Neural crest cell (in vitro differentiated cells): ENCODE results near the gene IRF1. TPM values are rescaled to one million over a fixed set of nuclear protein-coding genes. Genes with fewer than 3 reads are reported as not detected.
A peak's percentile ranks its signal among the peaks of the same experiment; 100 is the strongest.

ENCODE experiments used
- DNase-seq: peaks from one replicate; pipeline ENCODE4 v3.0.0; 2021; ENCODE audit warnings: low read depth, mixed read lengths, low spot score
- H3K27ac Mint-ChIP-seq: one replicate; pipeline ENCODE4 v1.8.0; 2021; ENCODE audit warnings: mild to moderate bottlenecking, mixed read lengths; ENCODE audit not compliant: unreplicated experiment
- H3K27me3 Mint-ChIP-seq: 2 replicates; pipeline ENCODE4 v1.8.0; 2021; ENCODE audit warnings: low read depth, mild to moderate bottlenecking, mixed read lengths
- H3K36me3 Mint-ChIP-seq: 2 replicates; pipeline ENCODE4 v1.8.0; 2021; ENCODE audit warnings: low read depth, mild to moderate bottlenecking, mixed read lengths
- H3K4me1 Mint-ChIP-seq: 2 replicates; pipeline ENCODE4 v1.8.0; 2021; ENCODE audit warnings: mixed read lengths
- H3K4me3 Mint-ChIP-seq: one replicate; pipeline ENCODE4 v1.8.0; 2021; ENCODE audit warnings: mild to moderate bottlenecking, mixed read lengths
- H3K9me3 Mint-ChIP-seq: 2 replicates; pipeline ENCODE4 v1.8.0; 2021; ENCODE audit warnings: mixed read lengths
- CTCF ChIP-seq: fragments of 200-600 bp; sonication (generic); conservative IDR thresholded peaks from 2 replicates; pipeline ENCODE4 v1.5.0; 2021; ENCODE audit warnings: antibody characterized with exemption, mild to moderate bottlenecking
- total RNA-seq: library from RNA; stranded (reverse); gene quantifications from 2 replicates; pipeline ENCODE4 v1.2.1, GENCODE V29; 2021

IRF1 gene
- total RNA-seq, 1 donor from 2014 or later: 4.5 TPM

GRCh38 chr5:132495667-132496190 is 5.2 kb upstream of the IRF1 start:
- no peak for TF ChIP-seq CTCF
- DNase-seq: peak; percentile 31
- Mint-ChIP-seq H3K4me1 (peaks cover 14% of the 10 kb centered on the region), H3K36me3 (no peaks in the 10 kb centered on the region), H3K27ac (no peak overlapping the region), H3K4me3 (peak overlapping the region; percentile 87), H3K27me3 (peaks cover 44% of the 10 kb centered on the region), H3K9me3 (no peaks in the 10 kb centered on the region)

GRCh38 chr5:132493821-132494220 is 3.2 kb upstream of the IRF1 start:
- peaks cover 10% of the 10 kb centered on the region for H3K4me1 Mint-ChIP-seq
- H3K4me3 Mint-ChIP-seq: peak overlapping the region; percentile 87
- H3K36me3 Mint-ChIP-seq: no peaks in the 10 kb centered on the region
- H3K9me3 Mint-ChIP-seq: no peaks in the 10 kb centered on the region
- DNase-seq: no peak
- no peak for TF ChIP-seq CTCF
- no peak overlapping the region for H3K27ac Mint-ChIP-seq
- peaks cover 56% of the 10 kb centered on the region for H3K27me3 Mint-ChIP-seq

GRCh38 chr5:132493241-132493640 is 2.7 kb upstream of the IRF1 start:
- Mint-ChIP-seq H3K4me1 (peaks cover 10% of the 10 kb centered on the region), H3K4me3 (peak overlapping the region; percentile 42), H3K27me3 (peaks cover 60% of the 10 kb centered on the region), H3K9me3 (no peaks in the 10 kb centered on the region), H3K27ac (no peak overlapping the region), H3K36me3 (no peaks in the 10 kb centered on the region)
- DNase-seq: no peak
- no peak for TF ChIP-seq CTCF

GRCh38 chr5:132492386-132493125 is 2.0 kb upstream of the IRF1 start:
- no peak for TF ChIP-seq CTCF
- Mint-ChIP-seq H3K9me3 (no peaks in the 10 kb centered on the region), H3K27me3 (peaks cover 60% of the 10 kb centered on the region), H3K27ac (no peak overlapping the region), H3K4me3 (peak overlapping the region; percentile 68), H3K4me1 (peaks cover 10% of the 10 kb centered on the region), H3K36me3 (no peaks in the 10 kb centered on the region)
- no peak for DNase-seq

- no peak for DNase-seq
- H3K9me3 Mint-ChIP-seq: no peaks in the 10 kb centered on the region
- H3K4me3 Mint-ChIP-seq: peak overlapping the region; percentile 78
- H3K36me3 Mint-ChIP-seq: peaks cover 1% of the 10 kb centered on the region
- TF ChIP-seq CTCF: no peak
- H3K27me3 Mint-ChIP-seq: peaks cover 55% of the 10 kb centered on the region
- H3K27ac Mint-ChIP-seq: no peak overlapping the region
- peaks cover 10% of the 10 kb centered on the region for H3K4me1 Mint-ChIP-seq
These were observed 1.1 kb upstream of the IRF1 start for GRCh38 chr5:132491368-132492364.
